HG02852 (cell line): ENCODE data around the gene MOB1B.
"Not testable (repeated sequence)": the region's sequence is repeated elsewhere in the genome, so short reads cannot be mapped to it uniquely, and the experiment has no call there.

Experiments used
- ATAC-seq: cut with Tn5 transposase; IDR thresholded peaks from one replicate; pipeline ENCODE4 v1.9.1; 2021; ENCODE audit warnings: mild to moderate bottlenecking, moderate library complexity; ENCODE audit not compliant: unreplicated experiment

The MOB1B gene

GRCh38 chr4:70901984-70902576 lies at the start of gene MOB1B:
Gene MOB1B (plus strand): TSS chr4:70902369. CDS start chr4:70902537, 168 bp downstream.
- peak; percentile 92 for ATAC-seq

- ATAC-seq = no peak
Measured at GRCh38 chr4:70855464-70855863, 46.7 kb upstream of the MOB1B start.

GRCh38 chr4:70858454-70858853 lies 43.7 kb upstream of the MOB1B start:
- ATAC-seq = no peak

GRCh38 chr4:70859066-70859465 lies 43.1 kb upstream of the MOB1B start:
- ATAC-seq = no peak

- ATAC-seq = peak; percentile 88
Measured at GRCh38 chr4:70863099-70863790, 38.9 kb upstream of the MOB1B start.

- ATAC-seq = no peak
Measured at GRCh38 chr4:70868778-70869177, 33.4 kb upstream of the MOB1B start.

GRCh38 chr4:70873216-70873615 lies 29.0 kb upstream of the MOB1B start:
- ATAC-seq = no peak

GRCh38 chr4:70874268-70875156 lies 27.7 kb upstream of the MOB1B start:
- peak; percentile 84 for ATAC-seq

GRCh38 chr4:70877556-70877955 lies 24.6 kb upstream of the MOB1B start:
- ATAC-seq = no peak

- ATAC-seq = no peak
Measured at GRCh38 chr4:70880739-70881138, 21.4 kb upstream of the MOB1B start.

- ATAC-seq = no peak
Measured at GRCh38 chr4:70885174-70885573, 17.0 kb upstream of the MOB1B start.

GRCh38 chr4:70892086-70892769 lies 9.9 kb upstream of the MOB1B start:
- no peak for ATAC-seq

GRCh38 chr4:70893790-70894189 lies 8.4 kb upstream of the MOB1B start:
- no peak for ATAC-seq

GRCh38 chr4:70895405-70895804 lies 6.8 kb upstream of the MOB1B start:
- ATAC-seq = no peak

- no peak for ATAC-seq
Measured at GRCh38 chr4:70895811-70896491, 6.2 kb upstream of the MOB1B start.

GRCh38 chr4:70898581-70898980 lies 3.6 kb upstream of the MOB1B start:
- not testable (repeated sequence) for ATAC-seq

GRCh38 chr4:70901607-70901983 lies 574 bp upstream of the MOB1B start:
- ATAC-seq = no peak

- ATAC-seq = peak; percentile 55
Measured at GRCh38 chr4:70902577-70903290, 565 bp downstream of the MOB1B start.

- ATAC-seq = no peak
Measured at GRCh38 chr4:70903291-70903603, 1.1 kb downstream of the MOB1B start.

GRCh38 chr4:70908993-70909556 lies 6.9 kb downstream of the MOB1B start:
- ATAC-seq = no peak
